ENCODE data around the gene SH3RF3. TPM values are rescaled to one million over a fixed set of nuclear protein-coding genes. Genes with fewer than 3 reads are reported as not detected.

Gene SH3RF3
- total RNA-seq, 1 experiment from 2014 or later: 4.9 TPM

DNA sequence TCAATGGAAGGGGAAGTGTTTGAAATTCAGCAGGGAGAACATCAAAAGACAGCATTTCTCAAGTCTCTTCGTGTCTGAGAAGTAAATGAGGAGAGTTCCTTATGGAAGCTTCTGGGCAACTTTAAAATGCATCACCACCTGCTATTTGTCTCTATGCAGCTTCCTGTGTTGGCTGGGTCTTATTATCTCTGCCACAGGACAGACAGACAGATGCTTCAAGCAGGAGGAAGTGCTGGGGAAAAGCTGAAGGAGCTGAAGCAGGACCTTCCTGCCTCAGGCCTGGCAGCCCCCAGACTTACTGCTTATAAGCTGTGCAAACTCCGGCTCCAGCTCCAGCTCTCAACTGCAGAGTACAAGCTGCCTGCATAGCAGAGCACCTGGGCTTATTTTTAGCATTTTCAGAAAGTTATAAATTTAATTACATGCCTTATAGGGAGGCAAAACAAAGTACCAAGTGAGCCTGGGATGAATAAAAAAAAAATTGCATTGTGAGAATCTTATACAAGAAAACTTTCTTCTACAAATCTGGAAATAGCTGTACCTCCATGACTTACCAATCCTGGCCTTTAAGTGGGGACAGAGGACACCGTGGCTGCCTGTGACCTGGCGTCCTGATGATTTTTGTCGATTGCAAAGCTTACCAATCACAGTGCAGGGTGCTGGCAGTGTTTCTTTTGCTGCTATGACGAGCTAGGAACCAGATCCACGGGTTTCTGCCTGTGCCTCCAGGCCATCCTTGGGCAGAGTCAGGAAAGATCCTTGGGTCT is 278.5 kb downstream of the SH3RF3 start:
- H3K27me3 ChIP-seq (ENCODE audit: control insufficient read depth, insufficient read depth, low read length): no peaks in the 10 kb centered on the region
- BruUV-seq (replicated peaks): no TSS peak
- DNase-seq (ENCODE audit: low read depth, low spot score) (no peak), ATAC-seq (no peak)
- in situ Hi-C loops (cut with HindIII; ENCODE audit: low pct_unique_long_range_greater_than_20kb, low sequenced_read_pairs): no loop called here
- no peaks in the 10 kb centered on the region for H3K36me3 ChIP-seq (ENCODE audit: control insufficient read depth, insufficient read depth, low read length)
- no peak overlapping the region for H3K4me3 ChIP-seq (ENCODE audit: low read depth in 2 of 2, low read length in 2 of 2)
- H3K27ac ChIP-seq (ENCODE audit: low read length): no peak overlapping the region
- CTCF ChIA-PET: no interaction called here
- TF ChIP-seq, protein P1, sequence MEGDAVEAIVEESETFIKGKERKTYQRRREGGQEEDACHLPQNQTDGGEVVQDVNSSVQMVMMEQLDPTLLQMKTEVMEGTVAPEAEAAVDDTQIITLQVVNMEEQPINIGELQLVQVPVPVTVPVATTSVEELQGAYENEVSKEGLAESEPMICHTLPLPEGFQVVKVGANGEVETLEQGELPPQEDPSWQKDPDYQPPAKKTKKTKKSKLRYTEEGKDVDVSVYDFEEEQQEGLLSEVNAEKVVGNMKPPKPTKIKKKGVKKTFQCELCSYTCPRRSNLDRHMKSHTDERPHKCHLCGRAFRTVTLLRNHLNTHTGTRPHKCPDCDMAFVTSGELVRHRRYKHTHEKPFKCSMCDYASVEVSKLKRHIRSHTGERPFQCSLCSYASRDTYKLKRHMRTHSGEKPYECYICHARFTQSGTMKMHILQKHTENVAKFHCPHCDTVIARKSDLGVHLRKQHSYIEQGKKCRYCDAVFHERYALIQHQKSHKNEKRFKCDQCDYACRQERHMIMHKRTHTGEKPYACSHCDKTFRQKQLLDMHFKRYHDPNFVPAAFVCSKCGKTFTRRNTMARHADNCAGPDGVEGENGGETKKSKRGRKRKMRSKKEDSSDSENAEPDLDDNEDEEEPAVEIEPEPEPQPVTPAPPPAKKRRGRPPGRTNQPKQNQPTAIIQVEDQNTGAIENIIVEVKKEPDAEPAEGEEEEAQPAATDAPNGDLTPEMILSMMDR (IDR thresholded peaks at IDR 0.05): no peak
- TF ChIP-seq SIN3A (IDR thresholded peaks at IDR 0.05; ENCODE audit: borderline replicate concordance, insufficient read depth, low read depth, low read length) (no peak), TCF7L2 (IDR thresholded peaks at IDR 0.05; ENCODE audit: low read depth, low read length) (no peak), POLR2AphosphoS5 (IDR thresholded peaks at IDR 0.05; ENCODE audit: low read depth, low read length) (no peak)
- TF ChIP-seq, protein P2, sequence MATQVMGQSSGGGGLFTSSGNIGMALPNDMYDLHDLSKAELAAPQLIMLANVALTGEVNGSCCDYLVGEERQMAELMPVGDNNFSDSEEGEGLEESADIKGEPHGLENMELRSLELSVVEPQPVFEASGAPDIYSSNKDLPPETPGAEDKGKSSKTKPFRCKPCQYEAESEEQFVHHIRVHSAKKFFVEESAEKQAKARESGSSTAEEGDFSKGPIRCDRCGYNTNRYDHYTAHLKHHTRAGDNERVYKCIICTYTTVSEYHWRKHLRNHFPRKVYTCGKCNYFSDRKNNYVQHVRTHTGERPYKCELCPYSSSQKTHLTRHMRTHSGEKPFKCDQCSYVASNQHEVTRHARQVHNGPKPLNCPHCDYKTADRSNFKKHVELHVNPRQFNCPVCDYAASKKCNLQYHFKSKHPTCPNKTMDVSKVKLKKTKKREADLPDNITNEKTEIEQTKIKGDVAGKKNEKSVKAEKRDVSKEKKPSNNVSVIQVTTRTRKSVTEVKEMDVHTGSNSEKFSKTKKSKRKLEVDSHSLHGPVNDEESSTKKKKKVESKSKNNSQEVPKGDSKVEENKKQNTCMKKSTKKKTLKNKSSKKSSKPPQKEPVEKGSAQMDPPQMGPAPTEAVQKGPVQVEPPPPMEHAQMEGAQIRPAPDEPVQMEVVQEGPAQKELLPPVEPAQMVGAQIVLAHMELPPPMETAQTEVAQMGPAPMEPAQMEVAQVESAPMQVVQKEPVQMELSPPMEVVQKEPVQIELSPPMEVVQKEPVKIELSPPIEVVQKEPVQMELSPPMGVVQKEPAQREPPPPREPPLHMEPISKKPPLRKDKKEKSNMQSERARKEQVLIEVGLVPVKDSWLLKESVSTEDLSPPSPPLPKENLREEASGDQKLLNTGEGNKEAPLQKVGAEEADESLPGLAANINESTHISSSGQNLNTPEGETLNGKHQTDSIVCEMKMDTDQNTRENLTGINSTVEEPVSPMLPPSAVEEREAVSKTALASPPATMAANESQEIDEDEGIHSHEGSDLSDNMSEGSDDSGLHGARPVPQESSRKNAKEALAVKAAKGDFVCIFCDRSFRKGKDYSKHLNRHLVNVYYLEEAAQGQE (IDR thresholded peaks at IDR 0.05; ENCODE audit: insufficient read depth in 1 of 2, low read depth in 2 of 2, low read length in 1 of 2): no peak
- intact Hi-C loops (cut with micrococcal nuclease; ENCODE audit: unreplicated experiment): no loop called here
- H3K4me1 ChIP-seq (ENCODE audit: control insufficient read depth, insufficient read depth, low read length): no peaks in the 10 kb centered on the region
- H3K9me3 ChIP-seq (ENCODE audit: control insufficient read depth, insufficient read depth, low read depth, low read length): no peaks in the 10 kb centered on the region
- POLR2A ChIA-PET: interaction anchor here (0.7 kb wide), 1 partner anchor 727 kb away, joined by 7 read pairs; no protein-coding TSS in a partner anchor

DNA sequence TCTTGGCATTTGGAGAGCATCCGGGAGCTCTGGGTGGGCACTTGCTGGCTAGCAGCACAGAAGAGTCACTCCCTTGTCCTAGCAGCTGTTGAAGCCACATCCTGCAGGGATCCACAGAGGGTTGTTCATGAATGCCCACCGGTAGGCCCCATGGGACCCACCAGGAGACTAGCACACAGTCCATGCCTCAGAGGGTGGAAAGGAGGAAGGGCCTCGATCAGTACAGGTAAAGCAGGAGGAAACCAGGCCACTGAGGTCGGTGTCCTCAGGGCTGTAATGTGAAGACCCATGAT is 279.0 kb downstream of the SH3RF3 start:
- ChIA-PET CTCF (no interaction called here), POLR2A (interaction anchor here (0.7 kb wide), 1 partner anchor 727 kb away, joined by 7 read pairs; no protein-coding TSS in a partner anchor)
- TF ChIP-seq POLR2AphosphoS5 (IDR thresholded peaks at IDR 0.05; ENCODE audit: low read depth, low read length): no peak
- TF ChIP-seq, protein P2 (IDR thresholded peaks at IDR 0.05; ENCODE audit: insufficient read depth in 1 of 2, low read depth in 2 of 2, low read length in 1 of 2): no peak
- no peak for TF ChIP-seq SIN3A (IDR thresholded peaks at IDR 0.05; ENCODE audit: borderline replicate concordance, insufficient read depth, low read depth, low read length)
- TF ChIP-seq, protein P1 (IDR thresholded peaks at IDR 0.05): no peak
- TF ChIP-seq TCF7L2 (IDR thresholded peaks at IDR 0.05; ENCODE audit: low read depth, low read length): no peak
- DNase-seq (ENCODE audit: low read depth, low spot score) (no peak), ATAC-seq (no peak)
- Histone ChIP-seq H3K4me1 (ENCODE audit: control insufficient read depth, insufficient read depth, low read length) (no peaks in the 10 kb centered on the region), H3K27ac (ENCODE audit: low read length) (no peak overlapping the region), H3K9me3 (ENCODE audit: control insufficient read depth, insufficient read depth, low read depth, low read length) (no peaks in the 10 kb centered on the region), H3K4me3 (ENCODE audit: low read depth in 2 of 2, low read length in 2 of 2) (no peak overlapping the region), H3K36me3 (ENCODE audit: control insufficient read depth, insufficient read depth, low read length) (no peaks in the 10 kb centered on the region), H3K27me3 (ENCODE audit: control insufficient read depth, insufficient read depth, low read length) (no peaks in the 10 kb centered on the region)
- in situ Hi-C loops (cut with HindIII; ENCODE audit: low pct_unique_long_range_greater_than_20kb, low sequenced_read_pairs) (no loop called here), intact Hi-C loops (cut with micrococcal nuclease; ENCODE audit: unreplicated experiment) (no loop called here)
- BruUV-seq (replicated peaks): no TSS peak

Data from Panc1 (cell line).